Measurements from ENCODE around the gene APOBEC2.
"Not testable (repeated sequence)": the region's sequence is repeated elsewhere in the genome, so short reads cannot be mapped to it uniquely, and the experiment has no call there.

- TF ChIP-seq CTCF (conservative IDR thresholded peaks at IDR 0.05; ENCODE audit: low read depth, low read length); SMC3 (IDR thresholded peaks at IDR 0.05; ENCODE audit: low read depth, low read length); RFX5 (IDR thresholded peaks at IDR 0.05; ENCODE audit: low read depth, low read length); POLR2A (IDR thresholded peaks at IDR 0.05; ENCODE audit: low read depth, low read length); MXI1 (IDR thresholded peaks at IDR 0.05; ENCODE audit: borderline replicate concordance, low read depth, low read length); BHLHE40 (IDR thresholded peaks at IDR 0.05; ENCODE audit: low read depth, low read length); MAFK (IDR thresholded peaks at IDR 0.05; ENCODE audit: low read depth, low read length); RAD21 (IDR thresholded peaks at IDR 0.05; ENCODE audit: low read length); FOS (IDR thresholded peaks at IDR 0.05; ENCODE audit: low read depth, low read length): not testable (repeated sequence)
Observed at GRCh38 chr6:41006980-41007379, 46.0 kb upstream of the APOBEC2 start.
